ENCODE results near the gene SCN9A.

DNA sequence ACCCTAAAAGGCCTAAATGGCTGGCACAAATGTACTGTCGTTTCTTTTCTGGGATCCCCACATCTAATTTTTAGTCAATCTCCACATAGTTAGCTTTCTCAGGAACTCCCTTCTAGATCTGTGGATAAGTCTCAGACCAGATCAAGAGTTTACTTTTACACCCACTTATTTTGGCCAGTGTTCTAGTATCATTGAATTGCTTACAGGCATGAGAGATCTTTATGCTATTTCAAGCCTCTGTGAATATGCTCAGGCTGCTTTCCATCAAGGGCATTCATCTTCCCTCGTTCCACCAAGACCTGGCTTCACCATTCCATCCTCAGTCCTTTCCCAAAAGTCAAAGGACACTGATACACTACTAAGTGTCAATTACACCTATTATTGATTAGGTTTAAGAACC is 220.2 kb downstream of the SCN9A start:
- TF ChIP-seq, protein P1, sequence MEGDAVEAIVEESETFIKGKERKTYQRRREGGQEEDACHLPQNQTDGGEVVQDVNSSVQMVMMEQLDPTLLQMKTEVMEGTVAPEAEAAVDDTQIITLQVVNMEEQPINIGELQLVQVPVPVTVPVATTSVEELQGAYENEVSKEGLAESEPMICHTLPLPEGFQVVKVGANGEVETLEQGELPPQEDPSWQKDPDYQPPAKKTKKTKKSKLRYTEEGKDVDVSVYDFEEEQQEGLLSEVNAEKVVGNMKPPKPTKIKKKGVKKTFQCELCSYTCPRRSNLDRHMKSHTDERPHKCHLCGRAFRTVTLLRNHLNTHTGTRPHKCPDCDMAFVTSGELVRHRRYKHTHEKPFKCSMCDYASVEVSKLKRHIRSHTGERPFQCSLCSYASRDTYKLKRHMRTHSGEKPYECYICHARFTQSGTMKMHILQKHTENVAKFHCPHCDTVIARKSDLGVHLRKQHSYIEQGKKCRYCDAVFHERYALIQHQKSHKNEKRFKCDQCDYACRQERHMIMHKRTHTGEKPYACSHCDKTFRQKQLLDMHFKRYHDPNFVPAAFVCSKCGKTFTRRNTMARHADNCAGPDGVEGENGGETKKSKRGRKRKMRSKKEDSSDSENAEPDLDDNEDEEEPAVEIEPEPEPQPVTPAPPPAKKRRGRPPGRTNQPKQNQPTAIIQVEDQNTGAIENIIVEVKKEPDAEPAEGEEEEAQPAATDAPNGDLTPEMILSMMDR (IDR thresholded peaks at IDR 0.05 in 2 of 3, conservative IDR thresholded peaks at IDR 0.05 in 1 of 3; ENCODE audit: borderline replicate concordance in 1 of 3, insufficient read depth in 1 of 3, low read depth in 2 of 3, low read length in 2 of 3), result no peak
- TF ChIP-seq, protein P2, sequence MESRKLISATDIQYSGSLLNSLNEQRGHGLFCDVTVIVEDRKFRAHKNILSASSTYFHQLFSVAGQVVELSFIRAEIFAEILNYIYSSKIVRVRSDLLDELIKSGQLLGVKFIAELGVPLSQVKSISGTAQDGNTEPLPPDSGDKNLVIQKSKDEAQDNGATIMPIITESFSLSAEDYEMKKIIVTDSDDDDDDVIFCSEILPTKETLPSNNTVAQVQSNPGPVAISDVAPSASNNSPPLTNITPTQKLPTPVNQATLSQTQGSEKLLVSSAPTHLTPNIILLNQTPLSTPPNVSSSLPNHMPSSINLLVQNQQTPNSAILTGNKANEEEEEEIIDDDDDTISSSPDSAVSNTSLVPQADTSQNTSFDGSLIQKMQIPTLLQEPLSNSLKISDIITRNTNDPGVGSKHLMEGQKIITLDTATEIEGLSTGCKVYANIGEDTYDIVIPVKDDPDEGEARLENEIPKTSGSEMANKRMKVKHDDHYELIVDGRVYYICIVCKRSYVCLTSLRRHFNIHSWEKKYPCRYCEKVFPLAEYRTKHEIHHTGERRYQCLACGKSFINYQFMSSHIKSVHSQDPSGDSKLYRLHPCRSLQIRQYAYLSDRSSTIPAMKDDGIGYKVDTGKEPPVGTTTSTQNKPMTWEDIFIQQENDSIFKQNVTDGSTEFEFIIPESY (IDR thresholded peaks at IDR 0.05; ENCODE audit: extremely low read depth, insufficient replicate concordance, low read length), result no peak
- TF ChIP-seq EZH2 (IDR thresholded peaks at IDR 0.05), result no peak
- TF ChIP-seq POLR2AphosphoS5 (IDR thresholded peaks at IDR 0.05; ENCODE audit: low read depth, low read length), result no peak
- no peak for TF ChIP-seq EGR1 (IDR thresholded peaks at IDR 0.05; ENCODE audit: low read depth)
- TF ChIP-seq TCF7L2 (IDR thresholded peaks at IDR 0.05; ENCODE audit: borderline replicate concordance, extremely low read depth, insufficient read depth, insufficient read length), result no peak
